ENCODE results near the gene PUM1. TPM values are rescaled to one million over a fixed set of nuclear protein-coding genes. Genes with fewer than 3 reads are reported as not detected.
A peak's percentile ranks its signal among the peaks of the same experiment; 100 is the strongest.

The PUM1 gene
- total and polyA plus RNA-seq, 9 donors = 36.3 to 125 (median 112) TPM

DNA sequence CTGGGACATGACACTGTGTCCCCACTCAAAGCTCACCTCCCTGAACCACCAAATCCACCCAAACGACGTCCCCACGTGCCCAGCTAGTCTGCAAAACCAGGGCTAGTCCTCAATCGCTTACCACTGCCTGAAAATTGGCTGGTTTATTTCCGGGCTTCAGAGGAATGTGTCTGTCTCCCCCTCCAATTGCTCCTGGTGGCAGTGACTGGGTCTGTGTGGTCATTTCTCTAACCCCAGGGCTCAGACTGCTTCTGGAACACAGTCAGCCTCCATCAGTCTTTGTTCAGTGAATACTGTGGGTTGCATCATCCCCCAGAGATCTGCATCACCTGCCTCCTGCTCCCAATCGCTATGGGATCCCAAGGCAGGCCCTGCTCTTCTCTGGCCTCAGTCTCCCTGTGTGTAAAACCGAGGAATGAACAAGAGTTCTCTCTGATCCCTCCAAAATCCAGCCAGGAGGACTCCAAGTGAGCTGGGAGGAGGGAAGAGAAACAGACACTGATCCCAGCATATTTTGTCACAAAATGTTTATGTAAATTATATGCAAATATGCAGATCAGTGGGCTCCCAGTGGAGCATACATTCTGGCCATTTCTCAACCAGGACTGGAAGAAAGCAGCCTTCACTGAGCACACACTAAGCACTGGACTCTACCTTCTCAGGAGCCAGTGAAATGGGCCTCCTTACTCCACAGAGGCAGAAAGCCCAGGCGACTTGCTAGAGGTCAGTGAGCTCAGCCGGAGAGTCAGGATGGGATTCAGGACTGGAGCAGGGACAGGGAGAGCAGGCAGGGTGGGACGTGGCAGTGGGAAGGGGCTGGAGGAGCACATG, 177.8 kb downstream of the PUM1 start:
- no peaks in the 10 kb centered on the region for H3K9me3 ChIP-seq
- H3K4me1 ChIP-seq (ENCODE audit: insufficient read depth) = peaks cover 7% of the 10 kb centered on the region
- TF ChIP-seq POLR2A (IDR thresholded peaks at IDR 0.05) (no peak), EP300 (IDR thresholded peaks at IDR 0.05) (no peak)
- TF ChIP-seq, protein P1, sequence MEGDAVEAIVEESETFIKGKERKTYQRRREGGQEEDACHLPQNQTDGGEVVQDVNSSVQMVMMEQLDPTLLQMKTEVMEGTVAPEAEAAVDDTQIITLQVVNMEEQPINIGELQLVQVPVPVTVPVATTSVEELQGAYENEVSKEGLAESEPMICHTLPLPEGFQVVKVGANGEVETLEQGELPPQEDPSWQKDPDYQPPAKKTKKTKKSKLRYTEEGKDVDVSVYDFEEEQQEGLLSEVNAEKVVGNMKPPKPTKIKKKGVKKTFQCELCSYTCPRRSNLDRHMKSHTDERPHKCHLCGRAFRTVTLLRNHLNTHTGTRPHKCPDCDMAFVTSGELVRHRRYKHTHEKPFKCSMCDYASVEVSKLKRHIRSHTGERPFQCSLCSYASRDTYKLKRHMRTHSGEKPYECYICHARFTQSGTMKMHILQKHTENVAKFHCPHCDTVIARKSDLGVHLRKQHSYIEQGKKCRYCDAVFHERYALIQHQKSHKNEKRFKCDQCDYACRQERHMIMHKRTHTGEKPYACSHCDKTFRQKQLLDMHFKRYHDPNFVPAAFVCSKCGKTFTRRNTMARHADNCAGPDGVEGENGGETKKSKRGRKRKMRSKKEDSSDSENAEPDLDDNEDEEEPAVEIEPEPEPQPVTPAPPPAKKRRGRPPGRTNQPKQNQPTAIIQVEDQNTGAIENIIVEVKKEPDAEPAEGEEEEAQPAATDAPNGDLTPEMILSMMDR (IDR thresholded peaks at IDR 0.05) = no peak
- intact Hi-C loops (cut with DNase I) = no loop called here
- H3K36me3 ChIP-seq = no peaks in the 10 kb centered on the region
- 64 to 70% (median 66%) methylated on average over 10 of the region's 10 CpGs for WGBS, 3 donors
- peak overlapping the region; percentile 44 to 49 for H3K27ac ChIP-seq
- H3K4me3 ChIP-seq = no peak overlapping the region
- no peaks in the 10 kb centered on the region for H3K27me3 ChIP-seq
- DNase-seq = no peak

- DNase-seq = no peak
- H3K4me1 ChIP-seq (ENCODE audit: insufficient read depth) = peaks cover 7% of the 10 kb centered on the region
- TF ChIP-seq EP300 (IDR thresholded peaks at IDR 0.05) = no peak
- no peak for TF ChIP-seq POLR2A (IDR thresholded peaks at IDR 0.05)
- TF ChIP-seq, protein P1 (IDR thresholded peaks at IDR 0.05) = no peak
- no peaks in the 10 kb centered on the region for H3K9me3 ChIP-seq
- WGBS, 3 donors = 90 to 93% (median 92%) methylated on average over 9 to 12 of the region's 12 CpGs
- H3K27me3 ChIP-seq = no peaks in the 10 kb centered on the region
- intact Hi-C loops (cut with DNase I) = no loop called here
- H3K4me3 ChIP-seq = no peak overlapping the region
- H3K36me3 ChIP-seq = no peaks in the 10 kb centered on the region
- H3K27ac ChIP-seq = no peak overlapping the region
Observed at GRCh38 chr1:30886710-30887428, 178.6 kb downstream of the PUM1 start.

DNA sequence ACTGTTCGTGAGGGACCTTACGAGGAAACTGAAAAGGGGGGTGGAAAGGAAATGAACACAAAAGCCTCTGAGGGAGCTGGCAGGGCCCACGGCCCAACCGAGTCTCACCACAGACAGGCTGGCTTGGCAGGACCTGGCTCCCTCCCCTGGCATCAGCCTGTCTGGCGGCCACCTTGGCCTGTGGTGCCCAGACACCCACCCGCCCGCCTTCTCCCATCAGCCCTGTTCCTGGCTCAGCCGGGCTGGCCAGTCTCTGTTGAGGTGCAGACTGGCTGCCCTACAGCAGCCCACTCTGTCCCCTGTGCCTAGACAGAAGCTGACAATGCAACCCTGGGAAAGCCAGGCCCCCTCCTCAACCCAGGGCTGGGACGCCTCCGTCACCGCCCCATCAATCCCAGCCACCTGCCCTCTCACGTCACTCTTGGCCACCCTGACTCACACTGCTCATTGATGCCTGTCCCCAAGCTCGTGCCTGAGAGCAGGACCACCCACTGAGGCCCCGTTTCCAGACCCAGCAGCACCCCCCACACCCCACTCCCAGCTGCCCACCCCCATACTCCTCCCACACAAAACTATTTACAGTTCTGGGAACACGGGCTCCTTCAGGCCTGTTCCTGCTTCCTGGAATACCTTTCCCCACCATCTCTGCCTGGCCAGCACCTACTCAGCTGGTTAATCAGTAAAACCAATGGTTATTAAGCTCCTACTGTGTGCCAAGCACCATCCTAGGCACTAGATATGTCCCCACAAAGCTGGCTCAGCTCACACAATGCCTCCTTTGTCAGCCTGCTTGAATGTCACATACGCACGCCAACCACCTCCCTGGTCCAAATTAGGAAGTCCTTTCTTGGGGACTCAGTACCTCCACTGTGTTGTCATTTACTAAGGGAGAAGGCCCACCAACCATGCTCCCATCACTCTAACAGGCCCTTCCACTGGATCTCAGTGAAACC, 179.7 kb downstream of the PUM1 start:
- TF ChIP-seq POLR2A (IDR thresholded peaks at IDR 0.05) (no peak), EP300 (IDR thresholded peaks at IDR 0.05) (no peak)
- TF ChIP-seq, protein P1 (IDR thresholded peaks at IDR 0.05) = no peak
- no peak for DNase-seq
- Histone ChIP-seq H3K36me3 (no peaks in the 10 kb centered on the region), H3K27me3 (no peaks in the 10 kb centered on the region), H3K27ac (no peak overlapping the region), H3K4me3 (no peak overlapping the region), H3K9me3 (no peaks in the 10 kb centered on the region), H3K4me1 (ENCODE audit: insufficient read depth) (peaks cover 7% of the 10 kb centered on the region)
- intact Hi-C loops (cut with DNase I) = no loop called here
- WGBS, 3 donors = 71 to 72% (median 72%) methylated on average over 17 of the region's 17 CpGs

DNA sequence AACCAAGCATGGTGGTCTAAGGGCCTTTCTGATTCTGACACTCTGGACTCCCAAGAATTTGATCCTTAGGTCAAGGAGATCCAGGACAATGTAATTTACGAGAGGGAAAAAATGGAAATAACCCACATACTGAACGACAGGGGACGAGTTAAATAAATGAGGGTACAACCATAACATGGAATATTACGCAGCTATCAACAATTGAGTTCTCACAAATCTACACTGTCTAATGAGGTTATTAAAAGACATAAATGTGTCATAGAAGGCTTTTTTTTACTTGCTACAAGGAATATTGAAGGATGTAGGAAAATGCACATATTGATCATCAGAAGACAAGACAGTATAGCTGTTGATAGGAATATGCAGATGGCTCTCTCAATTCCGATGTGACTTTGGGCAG, 180.8 kb downstream of the PUM1 start:
- Histone ChIP-seq H3K4me3 (no peak overlapping the region), H3K4me1 (ENCODE audit: insufficient read depth) (peaks cover 7% of the 10 kb centered on the region), H3K27ac (no peak overlapping the region), H3K36me3 (no peaks in the 10 kb centered on the region), H3K9me3 (no peaks in the 10 kb centered on the region), H3K27me3 (no peaks in the 10 kb centered on the region)
- intact Hi-C loops (cut with DNase I) = no loop called here
- no peak for TF ChIP-seq EP300 (IDR thresholded peaks at IDR 0.05)
- no peak for TF ChIP-seq POLR2A (IDR thresholded peaks at IDR 0.05)
- TF ChIP-seq, protein P1 (IDR thresholded peaks at IDR 0.05) = no peak
- DNase-seq = no peak
- 78 to 85% (median 80%) methylated on average over 5 of the region's 5 CpGs for WGBS, 3 donors
